Measurements from ENCODE around the gene MUC6.

DNA sequence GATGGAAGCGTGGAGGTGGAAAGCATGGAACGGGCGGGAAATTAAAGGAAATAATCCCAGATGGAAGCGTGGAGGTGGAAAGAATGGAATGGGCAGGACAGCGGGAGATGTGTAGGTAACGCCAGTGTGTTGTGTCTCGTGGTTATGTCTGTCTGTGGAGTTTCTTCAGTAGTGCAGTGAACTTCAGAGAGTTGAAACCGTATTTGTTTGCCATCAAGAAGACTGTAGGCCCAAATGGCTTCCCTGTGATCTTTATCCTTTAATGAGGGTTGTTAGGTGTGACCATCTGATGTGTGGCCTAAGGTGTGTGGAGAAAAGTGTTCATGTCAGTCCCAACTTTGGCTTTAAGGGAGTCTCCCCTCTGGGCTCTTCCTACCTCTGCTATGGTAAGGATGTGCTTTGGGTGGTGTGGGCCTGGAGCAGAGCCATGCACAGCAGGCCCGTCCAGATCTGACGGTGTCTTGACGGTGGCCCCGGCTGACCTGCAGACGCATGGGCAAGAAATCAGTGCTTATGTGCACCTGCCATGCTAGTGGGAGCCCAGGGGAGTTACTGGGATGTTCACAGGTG, 71.2 kb downstream of the MUC6 start:
- no peak for TF ChIP-seq EZH2 (IDR thresholded peaks at IDR 0.05; ENCODE audit: borderline replicate concordance, control insufficient read depth, low read depth, low read length)
- TF ChIP-seq SIN3A (IDR thresholded peaks at IDR 0.05; ENCODE audit: low read depth, low read length): no peak
- TF ChIP-seq, protein P1, sequence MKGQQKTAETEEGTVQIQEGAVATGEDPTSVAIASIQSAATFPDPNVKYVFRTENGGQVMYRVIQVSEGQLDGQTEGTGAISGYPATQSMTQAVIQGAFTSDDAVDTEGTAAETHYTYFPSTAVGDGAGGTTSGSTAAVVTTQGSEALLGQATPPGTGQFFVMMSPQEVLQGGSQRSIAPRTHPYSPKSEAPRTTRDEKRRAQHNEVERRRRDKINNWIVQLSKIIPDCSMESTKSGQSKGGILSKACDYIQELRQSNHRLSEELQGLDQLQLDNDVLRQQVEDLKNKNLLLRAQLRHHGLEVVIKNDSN (IDR thresholded peaks at IDR 0.05; ENCODE audit: borderline replicate concordance, extremely low read length, insufficient read depth, low read depth, low read length): no peak
- TF ChIP-seq, protein P2, sequence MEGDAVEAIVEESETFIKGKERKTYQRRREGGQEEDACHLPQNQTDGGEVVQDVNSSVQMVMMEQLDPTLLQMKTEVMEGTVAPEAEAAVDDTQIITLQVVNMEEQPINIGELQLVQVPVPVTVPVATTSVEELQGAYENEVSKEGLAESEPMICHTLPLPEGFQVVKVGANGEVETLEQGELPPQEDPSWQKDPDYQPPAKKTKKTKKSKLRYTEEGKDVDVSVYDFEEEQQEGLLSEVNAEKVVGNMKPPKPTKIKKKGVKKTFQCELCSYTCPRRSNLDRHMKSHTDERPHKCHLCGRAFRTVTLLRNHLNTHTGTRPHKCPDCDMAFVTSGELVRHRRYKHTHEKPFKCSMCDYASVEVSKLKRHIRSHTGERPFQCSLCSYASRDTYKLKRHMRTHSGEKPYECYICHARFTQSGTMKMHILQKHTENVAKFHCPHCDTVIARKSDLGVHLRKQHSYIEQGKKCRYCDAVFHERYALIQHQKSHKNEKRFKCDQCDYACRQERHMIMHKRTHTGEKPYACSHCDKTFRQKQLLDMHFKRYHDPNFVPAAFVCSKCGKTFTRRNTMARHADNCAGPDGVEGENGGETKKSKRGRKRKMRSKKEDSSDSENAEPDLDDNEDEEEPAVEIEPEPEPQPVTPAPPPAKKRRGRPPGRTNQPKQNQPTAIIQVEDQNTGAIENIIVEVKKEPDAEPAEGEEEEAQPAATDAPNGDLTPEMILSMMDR (IDR thresholded peaks at IDR 0.05 in 2 of 3, conservative IDR thresholded peaks at IDR 0.05 in 1 of 3; ENCODE audit: control insufficient read depth in 2 of 3, extremely low read depth in 1 of 3, insufficient read depth in 1 of 3, low read depth in 3 of 3, low read length in 3 of 3): no peak
- no peak for TF ChIP-seq POLR2AphosphoS5 (IDR thresholded peaks at IDR 0.05; ENCODE audit: low read length)
- TF ChIP-seq, protein P3, sequence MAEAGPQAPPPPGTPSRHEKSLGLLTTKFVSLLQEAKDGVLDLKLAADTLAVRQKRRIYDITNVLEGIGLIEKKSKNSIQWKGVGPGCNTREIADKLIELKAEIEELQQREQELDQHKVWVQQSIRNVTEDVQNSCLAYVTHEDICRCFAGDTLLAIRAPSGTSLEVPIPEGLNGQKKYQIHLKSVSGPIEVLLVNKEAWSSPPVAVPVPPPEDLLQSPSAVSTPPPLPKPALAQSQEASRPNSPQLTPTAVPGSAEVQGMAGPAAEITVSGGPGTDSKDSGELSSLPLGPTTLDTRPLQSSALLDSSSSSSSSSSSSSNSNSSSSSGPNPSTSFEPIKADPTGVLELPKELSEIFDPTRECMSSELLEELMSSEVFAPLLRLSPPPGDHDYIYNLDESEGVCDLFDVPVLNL (IDR thresholded peaks at IDR 0.05; ENCODE audit: low read depth, low read length): no peak
- TF ChIP-seq CHD1 (IDR thresholded peaks at IDR 0.05; ENCODE audit: low read depth, low read length): no peak
- TF ChIP-seq ASH2L (IDR thresholded peaks at IDR 0.05; ENCODE audit: borderline replicate concordance, low read depth): no peak
- TF ChIP-seq JUND (IDR thresholded peaks at IDR 0.05; ENCODE audit: low read depth, low read length): no peak
- TF ChIP-seq CEBPB (IDR thresholded peaks at IDR 0.05; ENCODE audit: borderline replicate concordance in 1 of 2, low read depth in 2 of 2, low read length in 2 of 2): no peak
